K562 (cell line): ENCODE data around the gene CLDN5. TPM values are rescaled to one million over a fixed set of nuclear protein-coding genes. Genes with fewer than 3 reads are reported as not detected.

Source experiments
- ATAC-seq: fragments of 200-7000 bp; cut with Tn5 transposase; 3 replicates; pipeline ENCODE4 v1.9.1; 2020; ENCODE audit warnings: moderate library complexity
- BruUV-seq: library from RNA; stranded (reverse); fragments of 400-500 nt; replicated peaks from 2 replicates; lab custom pipeline; 2021; lab: Mats Ljungman, UMichigan
- CTCF ChIA-PET: fragments of 300-600 bp; formaldehyde crosslinking; extraction: SDS; loops from one replicate; lab custom pipeline; 2021; ENCODE audit warnings: low intra/inter-chr PET ratio; lab: Yijun Ruan, JAX
- POLR2A ChIA-PET: fragments of 300-600, 350-650 bp; sonication (Branson Sonifier 250); formaldehyde crosslinking; extraction: SDS; loops from one replicate; lab custom pipeline; 2021; ENCODE audit warnings: antibody characterized with exemption, inconsistent platforms; lab: Yijun Ruan, JAX
- DNase-seq, 4 experiments: peaks; one replicate each; pipeline versions ENCODE4 v3.0.0 to v3.0.0-alpha.2; 2011 to 2018; ENCODE audit warnings: low spot score in 3 of 4, mixed read lengths in 3 of 4; ENCODE audit errors: extremely low read depth in 1 of 4
- FAIRE-seq: peaks from 2 replicates; lab custom pipeline; 2011; peaks lifted over from hg19 to GRCh38; lab: Jason Lieb, UNC
- H2AFZ ChIP-seq: 2 replicates; pipeline ENCODE4 v1.6.0; 2011; ENCODE audit warnings: low read depth, low read length, control low read depth, inconsistent platforms
- H3K27ac ChIP-seq: fragments of 200-600 bp; 3 replicates; pipeline ENCODE4 v1.8.0; 2011; ENCODE audit warnings: low read depth, mild to moderate bottlenecking, control low read depth, inconsistent platforms, low read length, moderate library complexity, mixed read lengths; ENCODE audit errors: extremely low read depth
- H3K27me3 ChIP-seq, 2 experiments: fragments of 300-600 bp in 1 of 2; 2 replicates in 1 of 2; 3 replicates in 1 of 2; pipeline versions ENCODE4 v1.6.0 to v1.8.0; 2011; ENCODE audit warnings: inconsistent platforms in 2 of 2, low read length in 2 of 2, mild to moderate bottlenecking in 1 of 2, mixed read lengths in 1 of 2, moderate library complexity in 1 of 2; ENCODE audit not compliant: control insufficient read depth in 2 of 2, insufficient read depth in 2 of 2
- H3K36me3 ChIP-seq: fragments of 300-600 bp; 3 replicates; pipeline ENCODE4 v1.8.0; 2011; ENCODE audit warnings: mild to moderate bottlenecking, low read length, inconsistent platforms; ENCODE audit not compliant: control insufficient read depth, insufficient read depth
- H3K4me1 ChIP-seq, 2 experiments: fragments of 200-600 bp in 1 of 2; replicated peaks in 1 of 2; 2 replicates in 1 of 2; 3 replicates in 1 of 2; pipeline versions ENCODE4 v1.5.1 to v1.8.0; 2011; ENCODE audit warnings: inconsistent platforms in 2 of 2, low read length in 2 of 2, mild to moderate bottlenecking in 1 of 2, mixed read lengths in 1 of 2, moderate library complexity in 1 of 2; ENCODE audit not compliant: control insufficient read depth in 2 of 2, insufficient read depth in 2 of 2
- H3K4me2 ChIP-seq: 2 replicates; pipeline ENCODE4 v1.6.1; 2011; ENCODE audit warnings: low read length, control low read depth, inconsistent platforms, mixed read lengths; ENCODE audit not compliant: insufficient read depth
- H3K4me3 ChIP-seq: fragments of 200-600 bp; sonication (generic), shearing (Covaris generic); 2 replicates; pipeline ENCODE4 v1.5.1; 2016; ENCODE audit warnings: control low read depth, inconsistent platforms
- H3K79me2 ChIP-seq: fragments of 200-600 bp; 3 replicates; pipeline ENCODE4 v1.8.0; 2011; ENCODE audit warnings: low read length, inconsistent platforms; ENCODE audit not compliant: control insufficient read depth, insufficient read depth
- H3K9ac ChIP-seq, 2 experiments: 2 replicates each; pipeline versions ENCODE4 v1.6.0 to v1.6.1; 2011; ENCODE audit warnings: low read depth in 2 of 2, low read length in 2 of 2, control low read depth in 1 of 2, inconsistent platforms in 1 of 2, mild to moderate bottlenecking in 1 of 2, mixed read lengths in 1 of 2; ENCODE audit not compliant: insufficient read depth in 1 of 2
- H3K9me1 ChIP-seq: one replicate; pipeline ENCODE4 v1.6.0; 2011; ENCODE audit warnings: inconsistent platforms, mild to moderate bottlenecking, low read length, moderate library complexity; ENCODE audit not compliant: control insufficient read depth, insufficient read depth
- H3K9me3 ChIP-seq: replicated peaks from 2 replicates; pipeline ENCODE4 v1.5.1; 2011; ENCODE audit warnings: low read depth, low read length, inconsistent platforms; ENCODE audit not compliant: control insufficient read depth, insufficient read depth
- H4K20me1 ChIP-seq: replicated peaks from 2 replicates; pipeline ENCODE4 v1.6.1; 2011; ENCODE audit warnings: low read length, inconsistent platforms, mixed read lengths; ENCODE audit not compliant: control insufficient read depth, insufficient read depth
- ATF3 ChIP-seq, 2 experiments: fragments of 450-650 bp in 1 of 2; sonication (generic) in 1 of 2; formaldehyde crosslinking in 1 of 2; IDR thresholded peaks in 1 of 2; conservative IDR thresholded peaks in 1 of 2; 2 replicates each; pipeline versions ENCODE4 v1.6.1 to v1.8.1; 2016 to 2023; ENCODE audit warnings: mild to moderate bottlenecking in 2 of 2, moderate library complexity in 2 of 2, inconsistent platforms in 1 of 2, missing genetic modification reagents in 1 of 2
- DIDO1 ChIP-seq: fragments of 450-650 bp; IDR thresholded peaks from 2 replicates; pipeline ENCODE4 v1.6.1; 2016; ENCODE audit warnings: low read depth, missing biosample characterization, missing genetic modification characterization
- E2F1 ChIP-seq: sonication (generic); formaldehyde crosslinking; IDR thresholded peaks from 2 replicates; pipeline ENCODE4 v1.8.1; 2023; ENCODE audit warnings: mild to moderate bottlenecking, missing genetic modification reagents, moderate library complexity
- FOXA3 ChIP-seq, 2 experiments: fragments of 450-650 bp in 1 of 2; sonication (generic) in 1 of 2; formaldehyde crosslinking; IDR thresholded peaks in 1 of 2; conservative IDR thresholded peaks in 1 of 2; 2 replicates each; pipeline versions ENCODE4 v1.4.0 to v1.8.0; 2020 to 2022; ENCODE audit warnings: mild to moderate bottlenecking in 2 of 2, missing genetic modification reagents in 1 of 2
- HNRNPL ChIP-seq: fragments of 200-400 bp; formaldehyde crosslinking; IDR thresholded peaks from 2 replicates; pipeline ENCODE4 v1.6.1; 2017; ENCODE audit warnings: low read depth, mild to moderate bottlenecking, low read length
- KDM2B ChIP-seq: fragments of 250-450 bp; sonication (Bioruptor Pico); IDR thresholded peaks from 2 replicates; pipeline ENCODE4 v1.8.0; 2021; ENCODE audit warnings: mild to moderate bottlenecking, moderate library complexity
- MLX ChIP-seq, 2 experiments: fragments of 450-650 bp in 1 of 2; sonication (generic) in 1 of 2; formaldehyde crosslinking; conservative IDR thresholded peaks; 2 replicates each; pipeline versions ENCODE4 v1.4.0 to v1.8.1; 2020 to 2022; ENCODE audit warnings: mild to moderate bottlenecking in 1 of 2, missing genetic modification reagents in 1 of 2
- MXI1 ChIP-seq: IDR thresholded peaks from 2 replicates; pipeline ENCODE4 v1.6.1; 2011; ENCODE audit warnings: low read depth, mild to moderate bottlenecking, improper control_type of control experiment, low read length
- MYC ChIP-seq, 2 experiments: fragments of 250-450 bp in 1 of 2; sonication (Bioruptor Pico) in 1 of 2; IDR thresholded peaks; 2 replicates each; pipeline versions ENCODE4 v1.5.1 to v1.6.1; 2012 to 2021; ENCODE audit warnings: low read depth in 2 of 2, borderline replicate concordance in 1 of 2, improper control_type of control experiment in 1 of 2, low read length in 1 of 2, mild to moderate bottlenecking in 1 of 2, moderate library complexity in 1 of 2
- POLR2A ChIP-seq: fragments of 450-650 bp; conservative IDR thresholded peaks from 2 replicates; pipeline ENCODE4 v1.6.1; 2016
- SMARCE1 ChIP-seq: fragments of 450-650 bp; IDR thresholded peaks from 2 replicates; pipeline ENCODE4 v1.7.1; 2016; ENCODE audit warnings: mild to moderate bottlenecking
- STAT6 ChIP-seq: sonication (generic); formaldehyde crosslinking; IDR thresholded peaks from 2 replicates; pipeline ENCODE4 v1.8.1; 2023; ENCODE audit warnings: mild to moderate bottlenecking, missing genetic modification reagents
- ZBTB2 ChIP-seq: fragments of 450-650 bp; IDR thresholded peaks from 2 replicates; pipeline ENCODE4 v1.6.1; 2016; ENCODE audit warnings: antibody characterized with exemption
- ZNF583 ChIP-seq: fragments of 250-450 bp; sonication (Bioruptor Pico); IDR thresholded peaks from 2 replicates; pipeline ENCODE4 v1.4.0; 2020
- WGBS: fragments of 100-300 bp; shearing (Covaris generic); methylation state at CpG from one replicate; pipeline ENCODE4 v1.1.6; 2016; ENCODE audit warnings: low coverage, mixed read lengths; ENCODE audit not compliant: insufficient coverage; ENCODE audit errors: missing lambda C conversion rate; 5-methylcytosine and 5-hydroxymethylcytosine counted together
- in situ Hi-C: fragments of 300-500 bp; cut with MboI; formaldehyde crosslinking; loops from 4 replicates; pipeline ENCODE4 v1.15.0; 2018; ENCODE audit warnings: inconsistent platforms, mixed read lengths
- intact Hi-C: fragments of 100-400 bp; cut with micrococcal nuclease; formaldehyde crosslinking; loops from 2 replicates; pipeline ENCODE4 v1.14.2; 2022
- polyA plus RNA-seq, 8 experiments: library from polyadenylated mRNA; depleted of rRNA in 4 of 8; stranded (reverse) in 5 of 8; unstranded in 3 of 8; fragments of >200 nt; fragmentation: Nextera tagmentation in 2 of 8; fragmentation: Illumina TruSeq in 1 of 8; extraction: Ambion mirVana in 2 of 8; extraction: Trizol in 1 of 8; gene quantifications; 2 replicates each; pipeline versions ENCODE4 v1.2.1 to v1.2.3, GENCODE V29; 2011 to 2014; ENCODE audit warnings: inconsistent platforms in 1 of 8, missing spikeins in 1 of 8
- total RNA-seq, 7 experiments: library from RNA; depleted of rRNA in 6 of 7; stranded (reverse); fragments of >200 nt in 6 of 7; fragmentation: Illumina TruSeq in 2 of 7; extraction: Trizol in 2 of 7; gene quantifications; 2 replicates each; pipeline versions ENCODE4 v1.2.1 to v1.2.3, GENCODE V29; 2011 to 2021; ENCODE audit warnings: low replicate concordance in 1 of 7

Gene CLDN5
- total and polyA plus RNA-seq, 9 of the 15 experiments (the other 6 are each of a cell fraction or from before 2014, with no cell fraction given) = 0.20 TPM; not detected in 8

- Histone ChIP-seq H3K9me3 (no peaks in the 10 kb centered on the region), H3K79me2 (peaks cover 69% of the 10 kb centered on the region), H3K27me3 (no peaks in the 10 kb centered on the region), H3K4me3 (peak overlapping the region; percentile 70), H3K9me1 (no peaks in the 10 kb centered on the region), H3K9ac (peak overlapping the region; percentile 96 to 97), H3K4me2 (peak overlapping the region; percentile 97), H2AFZ (peak overlapping the region; percentile 99; the same call in 1 of the 2 replicates), H3K4me1 (peaks cover 7 to 16% of the 10 kb centered on the region in 2 experiments), H3K36me3 (peaks cover 65% of the 10 kb centered on the region), H4K20me1 (peaks cover 18% of the 10 kb centered on the region), H3K27ac (peak overlapping the region; percentile 97)
- CTCF ChIA-PET = no interaction called here
- intact Hi-C loops = no loop called here
- in situ Hi-C loops = no loop called here
- DNase-seq = peak in 1 of 4 experiments; percentile 59
- no peak for FAIRE-seq
- POLR2A ChIA-PET = interaction anchor here (0.6 to 5.4 kb wide), 17 partner anchors 10 to 513 kb away, joined by 3 to 148 read pairs (median 4); partner anchors contain the start of gene ESS2
- BruUV-seq = no TSS peak
- no peak for ATAC-seq
- WGBS = 5% methylated on average over 10 of the region's 10 CpGs
- TF ChIP-seq KDM2B (CRISPR knock-in tag) (peak; percentile 35; the same call in 1 of the 2 replicates), HNRNPL (0 out of 2 replicates have a peak, but pooled peaks have one; percentile 53), FOXA3 (CRISPR knock-in tag; conservative IDR thresholded peaks at IDR 0.05 in 1 of 2, IDR thresholded peaks at IDR 0.05 in 1 of 2) (no peak), ATF3 (IDR thresholded peaks at IDR 0.05) (no peak), ATF3 (CRISPR knock-in tag; conservative IDR thresholded peaks at IDR 0.05) (peak; percentile 19; the same call in 1 of the 2 replicates), SMARCE1 (no peak), MLX (CRISPR knock-in tag; conservative IDR thresholded peaks at IDR 0.05) (0 out of 4 replicates have a peak, but pooled peaks of 1 of the 2 experiments have one; percentile 83), DIDO1 (tag) (peak; percentile 43; the same call in 1 of the 2 replicates), ZNF583 (CRISPR knock-in tag) (no peak), POLR2A (no peak), ZBTB2 (no peak), MYC (IDR thresholded peaks at IDR 0.05; ENCODE audit: low read depth, low read length) (peak; percentile 52; the same call in 1 of the 2 replicates), MYC (CRISPR knock-in tag; IDR thresholded peaks at IDR 0.05; ENCODE audit: borderline replicate concordance, low read depth) (no peak), E2F1 (CRISPR knock-in tag) (peak; percentile 75), MXI1 (0 out of 2 replicates have a peak, but pooled peaks have one; percentile 65), STAT6 (CRISPR knock-in tag) (0 out of 2 replicates have a peak, but pooled peaks have one; percentile 88)
Measured at GRCh38 chr22:19480789-19481188, 43.4 kb downstream of the CLDN5 start.
